ENCODE measurements around the gene TMED4.
A peak's percentile ranks its signal among the peaks of the same experiment; 100 is the strongest.

TMED4 gene

DNA sequence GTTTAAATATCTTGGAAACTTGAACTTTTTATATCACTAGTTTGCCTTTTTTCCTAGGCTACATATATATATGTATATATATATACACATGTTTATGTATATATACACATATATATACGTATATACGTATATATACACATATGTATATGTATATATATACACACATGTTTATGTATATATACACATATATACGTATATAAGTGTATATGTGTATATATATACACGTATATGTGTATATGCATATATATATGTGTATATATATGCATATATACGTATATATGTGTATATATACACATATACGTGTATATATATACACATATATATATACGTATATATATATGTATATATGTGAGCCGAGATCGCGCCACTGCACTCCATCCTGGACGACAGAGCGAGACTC lies 34.5 kb upstream of the TMED4 start:
- peaks cover 7% of the 10 kb centered on the region for H3K36me3 ChIP-seq (ENCODE audit: insufficient read depth, insufficient read length, low read length)
- H3K9ac ChIP-seq (ENCODE audit: insufficient read length, low read depth) = no peak overlapping the region
- no peak for TF ChIP-seq ZNF274 (IDR thresholded peaks at IDR 0.05; ENCODE audit: low read depth, low read length)
- no peak for TF ChIP-seq SUZ12 (IDR thresholded peaks at IDR 0.05; ENCODE audit: extremely low read depth, insufficient read depth, insufficient read length)
- no peak for TF ChIP-seq YY1 (IDR thresholded peaks at IDR 0.05; ENCODE audit: insufficient read depth, insufficient read length)
- no peaks in the 10 kb centered on the region for H3K27me3 ChIP-seq (ENCODE audit: insufficient read depth, insufficient read length)
- H3K4me3 ChIP-seq (ENCODE audit: insufficient read length, low read depth) = no peak overlapping the region
- no peaks in the 10 kb centered on the region for H3K4me1 ChIP-seq (ENCODE audit: insufficient read depth, insufficient read length)
- DNase-seq (ENCODE audit: low read depth, low spot score) = no peak
- no peaks in the 10 kb centered on the region for H3K9me3 ChIP-seq (ENCODE audit: insufficient read depth, low read length)

DNA sequence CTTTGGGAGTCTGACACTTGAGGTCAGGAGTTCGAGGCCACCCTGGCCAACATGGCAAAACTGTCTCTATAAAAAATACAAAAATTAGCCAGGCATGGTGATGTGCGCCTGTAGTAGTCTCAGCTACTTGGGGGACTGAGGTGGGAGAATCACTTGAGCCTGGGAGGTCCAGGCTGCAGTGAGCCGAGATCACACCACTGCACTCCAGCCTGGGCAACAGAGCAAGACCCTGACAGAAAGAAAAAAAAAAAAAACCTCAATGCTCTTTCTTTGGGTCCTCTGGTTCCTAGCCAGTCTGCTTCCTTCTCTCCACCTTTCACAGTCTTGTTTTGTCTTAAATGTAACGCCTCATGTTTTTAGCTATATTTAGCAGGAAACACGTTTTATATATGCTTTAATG lies 33.8 kb upstream of the TMED4 start:
- Histone ChIP-seq H3K4me1 (ENCODE audit: insufficient read depth, insufficient read length) (no peaks in the 10 kb centered on the region), H3K9ac (ENCODE audit: insufficient read length, low read depth) (no peak overlapping the region), H3K4me3 (ENCODE audit: insufficient read length, low read depth) (no peak overlapping the region), H3K9me3 (ENCODE audit: insufficient read depth, low read length) (no peaks in the 10 kb centered on the region), H3K27me3 (ENCODE audit: insufficient read depth, insufficient read length) (no peaks in the 10 kb centered on the region), H3K36me3 (ENCODE audit: insufficient read depth, insufficient read length, low read length) (peaks cover 7% of the 10 kb centered on the region)
- no peak for DNase-seq (ENCODE audit: low read depth, low spot score)
- TF ChIP-seq YY1 (IDR thresholded peaks at IDR 0.05; ENCODE audit: insufficient read depth, insufficient read length) (no peak), ZNF274 (IDR thresholded peaks at IDR 0.05; ENCODE audit: low read depth, low read length) (no peak), SUZ12 (IDR thresholded peaks at IDR 0.05; ENCODE audit: extremely low read depth, insufficient read depth, insufficient read length) (no peak)

DNA sequence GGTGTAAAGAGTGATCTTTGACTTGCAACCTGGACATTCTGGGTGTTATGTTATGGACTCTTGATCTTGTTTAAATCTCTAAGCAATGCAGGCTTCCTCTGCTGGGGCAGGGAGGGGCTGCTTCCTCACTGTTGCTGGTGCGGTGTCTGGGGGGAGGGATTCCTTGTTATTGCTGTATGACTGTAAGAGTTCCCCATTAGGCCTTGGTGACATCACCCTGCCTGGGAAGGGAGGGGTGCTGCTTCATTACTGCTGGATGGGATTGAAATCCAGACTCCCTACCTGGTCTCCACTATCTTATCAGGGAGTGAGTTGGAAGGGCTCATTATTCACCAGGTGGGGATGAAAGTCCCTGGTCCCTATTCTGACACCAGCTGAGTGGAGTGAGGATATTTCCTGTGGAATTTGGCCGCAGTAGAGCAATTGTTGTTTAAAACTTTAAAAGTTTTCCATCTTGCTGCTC lies 33.1 kb upstream of the TMED4 start:
- Histone ChIP-seq H3K4me1 (ENCODE audit: insufficient read depth, insufficient read length) (no peaks in the 10 kb centered on the region), H3K27me3 (ENCODE audit: insufficient read depth, insufficient read length) (no peaks in the 10 kb centered on the region), H3K9ac (ENCODE audit: insufficient read length, low read depth) (no peak overlapping the region), H3K36me3 (ENCODE audit: insufficient read depth, insufficient read length, low read length) (peaks cover 7% of the 10 kb centered on the region), H3K9me3 (ENCODE audit: insufficient read depth, low read length) (no peaks in the 10 kb centered on the region), H3K4me3 (ENCODE audit: insufficient read length, low read depth) (no peak overlapping the region)
- DNase-seq (ENCODE audit: low read depth, low spot score) = no peak
- TF ChIP-seq YY1 (IDR thresholded peaks at IDR 0.05; ENCODE audit: insufficient read depth, insufficient read length) (no peak), SUZ12 (IDR thresholded peaks at IDR 0.05; ENCODE audit: extremely low read depth, insufficient read depth, insufficient read length) (no peak), ZNF274 (IDR thresholded peaks at IDR 0.05; ENCODE audit: low read depth, low read length) (no peak)

DNA sequence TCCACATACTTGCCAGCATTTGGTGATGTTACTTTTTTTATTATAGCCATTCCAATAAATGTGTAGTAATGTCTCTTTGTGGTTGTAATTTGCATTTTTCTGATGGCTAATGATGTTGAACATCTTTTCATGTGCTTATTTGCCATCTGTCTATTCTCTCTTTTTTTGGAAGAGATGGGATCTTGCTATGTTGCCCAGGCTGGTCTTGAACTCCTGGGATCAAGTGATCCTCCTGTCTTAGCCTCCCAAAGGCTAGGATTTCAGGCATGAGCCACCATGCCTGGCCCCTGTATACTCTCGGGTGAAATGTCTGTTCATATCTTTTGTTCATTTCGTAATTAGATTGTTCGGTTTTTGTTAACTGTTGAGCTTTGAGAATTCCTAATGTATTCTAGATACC lies 27.8 kb upstream of the TMED4 start:
- TF ChIP-seq SUZ12 (IDR thresholded peaks at IDR 0.05; ENCODE audit: extremely low read depth, insufficient read depth, insufficient read length) (no peak), ZNF274 (IDR thresholded peaks at IDR 0.05; ENCODE audit: low read depth, low read length) (no peak), YY1 (IDR thresholded peaks at IDR 0.05; ENCODE audit: insufficient read depth, insufficient read length) (no peak)
- no peaks in the 10 kb centered on the region for H3K9me3 ChIP-seq (ENCODE audit: insufficient read depth, low read length)
- H3K4me1 ChIP-seq (ENCODE audit: insufficient read depth, insufficient read length) = no peaks in the 10 kb centered on the region
- H3K36me3 ChIP-seq (ENCODE audit: insufficient read depth, insufficient read length, low read length) = peaks cover 5% of the 10 kb centered on the region
- no peak overlapping the region for H3K9ac ChIP-seq (ENCODE audit: insufficient read length, low read depth)
- H3K4me3 ChIP-seq (ENCODE audit: insufficient read length, low read depth) = no peak overlapping the region
- peaks cover 8% of the 10 kb centered on the region for H3K27me3 ChIP-seq (ENCODE audit: insufficient read depth, insufficient read length)
- no peak for DNase-seq (ENCODE audit: low read depth, low spot score)

DNA sequence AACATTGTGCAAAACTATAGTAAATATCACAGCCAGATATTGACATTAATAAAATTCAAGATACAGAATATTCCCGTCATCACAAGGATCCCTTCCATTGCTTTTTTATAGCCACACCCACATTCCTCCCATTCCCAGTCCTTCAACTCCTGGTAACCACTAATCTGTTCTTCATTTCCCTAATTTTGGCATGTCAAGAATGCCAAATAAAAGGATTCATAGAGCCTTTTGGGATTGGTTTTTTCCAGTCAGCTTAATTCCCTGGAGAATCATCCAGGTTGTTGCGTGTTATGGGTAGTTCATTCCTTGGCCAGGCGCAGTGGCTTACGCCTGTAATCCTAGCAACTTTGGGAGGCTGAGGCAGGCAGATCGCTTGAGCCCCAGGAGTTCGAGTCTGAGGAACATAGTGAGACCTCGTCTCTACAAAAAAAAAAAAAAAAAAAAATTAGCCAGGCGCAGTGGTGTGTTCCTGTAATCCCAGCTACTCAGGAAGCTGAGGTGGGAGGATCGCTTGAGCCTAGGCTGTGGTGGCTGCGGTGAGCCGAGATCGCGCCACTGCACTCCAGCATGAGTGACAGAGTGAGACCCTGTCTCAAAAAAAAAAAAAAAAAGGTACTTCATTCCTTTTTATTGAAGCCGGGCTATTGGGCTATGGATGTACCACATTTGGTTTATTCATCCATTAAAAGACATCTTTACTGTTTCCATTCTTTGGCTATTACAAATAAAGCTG lies 27.1 kb upstream of the TMED4 start:
- H3K4me3 ChIP-seq (ENCODE audit: insufficient read length, low read depth) = no peak overlapping the region
- no peaks in the 10 kb centered on the region for H3K4me1 ChIP-seq (ENCODE audit: insufficient read depth, insufficient read length)
- H3K9me3 ChIP-seq (ENCODE audit: insufficient read depth, low read length) = no peaks in the 10 kb centered on the region
- no peak overlapping the region for H3K9ac ChIP-seq (ENCODE audit: insufficient read length, low read depth)
- peak; percentile 30 for DNase-seq (ENCODE audit: low read depth, low spot score)
- H3K36me3 ChIP-seq (ENCODE audit: insufficient read depth, insufficient read length, low read length) = peaks cover 5% of the 10 kb centered on the region
- peaks cover 14% of the 10 kb centered on the region for H3K27me3 ChIP-seq (ENCODE audit: insufficient read depth, insufficient read length)
- TF ChIP-seq SUZ12 (IDR thresholded peaks at IDR 0.05; ENCODE audit: extremely low read depth, insufficient read depth, insufficient read length) = no peak
- no peak for TF ChIP-seq ZNF274 (IDR thresholded peaks at IDR 0.05; ENCODE audit: low read depth, low read length)
- no peak for TF ChIP-seq YY1 (IDR thresholded peaks at IDR 0.05; ENCODE audit: insufficient read depth, insufficient read length)

DNA sequence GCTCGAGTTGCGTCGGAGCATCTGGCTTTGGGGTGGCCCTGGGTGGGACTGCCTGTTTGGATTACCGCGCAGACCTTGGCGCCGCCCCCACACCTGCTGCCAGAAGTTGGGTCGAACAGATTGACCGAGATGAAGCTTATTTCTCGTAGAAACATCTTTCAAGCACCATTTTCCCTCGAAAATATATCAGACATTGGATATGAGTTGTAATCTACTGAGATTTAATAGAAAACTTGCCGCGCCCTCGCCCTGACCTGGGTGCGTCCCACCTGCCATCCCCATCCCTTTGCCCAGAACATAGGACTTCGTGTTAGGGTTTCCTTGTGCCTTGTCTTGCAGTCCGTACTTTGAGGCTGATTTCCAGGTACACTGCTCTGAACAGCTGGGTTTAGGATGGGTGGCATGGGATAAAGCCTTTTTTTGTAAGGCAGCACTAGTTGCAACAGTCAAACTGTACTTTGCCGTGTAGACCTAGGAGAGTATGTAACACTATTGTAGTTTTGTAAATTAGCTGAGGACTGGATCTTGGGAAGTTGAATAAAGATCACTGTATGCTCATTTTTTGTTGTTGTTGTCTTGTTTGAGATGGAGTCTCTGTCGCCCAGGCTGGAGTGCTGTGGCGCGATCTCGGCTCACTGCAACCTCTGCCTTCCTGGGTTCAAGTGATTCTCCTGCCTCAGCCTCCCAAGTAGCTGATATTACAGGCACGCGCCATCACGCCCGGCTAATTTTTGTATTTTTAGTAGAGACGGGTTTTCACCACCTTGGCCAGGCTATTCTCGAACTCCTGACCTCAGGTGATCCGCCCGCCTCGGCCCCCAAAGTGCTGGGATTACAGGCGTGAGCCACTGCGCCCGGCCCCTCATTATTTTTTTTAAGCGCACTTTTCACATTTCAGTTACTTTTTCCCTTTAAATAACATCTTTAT lies 25.4 kb upstream of the TMED4 start:
- Histone ChIP-seq H3K9ac (ENCODE audit: insufficient read length, low read depth) (peak overlapping the region; percentile 94), H3K36me3 (ENCODE audit: insufficient read depth, insufficient read length, low read length) (peaks cover 5% of the 10 kb centered on the region), H3K9me3 (ENCODE audit: insufficient read depth, low read length) (no peaks in the 10 kb centered on the region), H3K4me1 (ENCODE audit: insufficient read depth, insufficient read length) (no peaks in the 10 kb centered on the region), H3K4me3 (ENCODE audit: insufficient read length, low read depth) (peak overlapping the region; percentile 88), H3K27me3 (ENCODE audit: insufficient read depth, insufficient read length) (peaks cover 20% of the 10 kb centered on the region)
- TF ChIP-seq ZNF274 (IDR thresholded peaks at IDR 0.05; ENCODE audit: low read depth, low read length) (no peak), SUZ12 (IDR thresholded peaks at IDR 0.05; ENCODE audit: extremely low read depth, insufficient read depth, insufficient read length) (no peak), YY1 (IDR thresholded peaks at IDR 0.05; ENCODE audit: insufficient read depth, insufficient read length) (no peak)
- no peak for DNase-seq (ENCODE audit: low read depth, low spot score)
